GM18508 (cell line): ENCODE results near the gene ZFP14.

Experiments
- ATAC-seq: cut with Tn5 transposase; IDR thresholded peaks from one replicate; pipeline ENCODE4 v1.9.1; 2021; ENCODE audit warnings: moderate number of reproducible peaks; ENCODE audit not compliant: insufficient read depth, unreplicated experiment

ZFP14 gene

GRCh38 chr19:36378625-36379509, at the start of gene ZFP14:
TSS of gene ZFP14 (minus strand) at chr19:36379201. CDS start at chr19:36367892, 11,309 bp downstream.
- no peak for ATAC-seq

DNA sequence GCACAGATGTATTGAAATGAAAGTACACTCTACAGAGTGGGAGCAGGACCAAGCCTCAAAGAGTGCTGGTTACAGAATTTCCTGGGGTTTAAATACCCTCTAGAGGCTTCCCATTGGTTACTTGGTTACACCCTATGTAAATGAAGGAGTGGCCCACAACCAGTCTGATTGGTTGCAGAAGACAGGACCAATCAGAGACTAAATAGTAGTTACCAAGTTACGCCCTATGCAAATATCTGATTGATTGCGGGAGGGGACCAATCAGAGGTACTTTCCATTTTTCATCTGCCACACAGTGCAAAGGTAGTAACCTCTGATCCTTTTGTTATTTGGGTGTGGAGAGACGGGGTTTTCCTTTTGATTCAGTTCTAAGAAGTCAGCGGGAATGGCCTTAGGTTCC, 44.9 kb upstream of the ZFP14 start:
- ATAC-seq = no peak

DNA sequence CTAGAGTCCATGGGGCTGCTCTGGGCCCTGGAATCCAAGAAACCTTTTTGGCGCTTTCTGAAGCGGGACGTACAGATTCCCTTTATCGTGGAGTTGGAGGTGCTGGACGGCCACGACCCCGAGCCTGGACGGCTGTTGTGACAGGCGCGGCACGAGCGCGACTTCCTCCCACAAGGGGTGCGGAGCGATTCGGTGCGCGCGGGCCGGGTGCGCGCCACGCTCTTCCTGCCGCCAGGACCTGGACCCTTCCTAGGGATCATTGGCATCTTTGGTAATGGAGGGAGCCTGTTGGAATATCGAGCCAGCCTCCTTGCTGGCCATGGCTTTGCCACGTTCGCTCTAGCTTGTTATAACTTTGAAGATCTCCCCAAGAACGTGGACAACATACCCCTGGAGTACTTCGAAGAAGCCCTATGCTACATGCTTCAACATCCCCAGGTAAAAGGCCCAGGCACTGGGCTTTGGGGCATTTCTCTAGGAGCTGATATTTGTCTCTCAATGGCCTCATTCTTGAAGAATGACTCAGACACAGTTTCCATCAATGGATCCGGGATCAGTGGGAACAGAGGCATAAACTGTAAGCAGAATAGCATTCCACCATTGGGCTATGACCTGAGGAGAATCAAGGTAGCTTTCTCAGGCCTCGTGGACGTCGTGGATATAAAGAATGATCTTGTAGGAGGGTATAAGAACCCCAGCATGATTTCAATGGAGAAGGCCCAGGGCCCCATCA, 42.9 kb upstream of the ZFP14 start:
- ATAC-seq = no peak

GRCh38 chr19:36420961-36421748, 42.2 kb upstream of the ZFP14 start:
- ATAC-seq = no peak

GRCh38 chr19:36418287-36419001, 39.4 kb upstream of the ZFP14 start, which contains the start of gene ZFP82:
TSS of gene ZFP82 (minus strand) at chr19:36418644. CDS start at chr19:36409789, 8,855 bp downstream.
- ATAC-seq = no peak

- no peak for ATAC-seq
These were observed 38.8 kb upstream of the ZFP14 start for GRCh38 chr19:36417752-36418286.

- ATAC-seq = no peak
These were observed 30.8 kb upstream of the ZFP14 start for GRCh38 chr19:36409841-36410240.

GRCh38 chr19:36408101-36408500, 29.1 kb upstream of the ZFP14 start:
- no peak for ATAC-seq

DNA sequence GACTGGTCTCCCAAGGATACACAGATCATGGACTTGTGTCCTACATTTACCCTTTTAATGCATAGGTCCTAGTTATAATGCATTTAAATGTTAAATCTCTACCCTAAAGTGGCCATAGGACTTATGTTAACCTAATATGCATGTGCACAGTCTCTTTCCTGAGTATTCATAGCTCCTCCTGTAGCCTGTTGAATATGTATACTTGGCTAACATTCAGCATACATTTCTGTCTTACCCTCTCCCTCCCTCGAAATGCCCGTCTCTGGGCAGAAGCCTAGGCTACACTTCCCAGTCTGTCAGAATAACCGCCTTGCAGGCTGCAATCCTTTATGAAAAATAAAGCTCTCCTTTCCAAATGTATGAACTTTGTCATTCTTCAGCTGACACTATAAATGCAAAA, 25.5 kb upstream of the ZFP14 start:
- no peak for ATAC-seq

GRCh38 chr19:36401475-36401874, 22.5 kb upstream of the ZFP14 start:
- ATAC-seq = no peak

DNA sequence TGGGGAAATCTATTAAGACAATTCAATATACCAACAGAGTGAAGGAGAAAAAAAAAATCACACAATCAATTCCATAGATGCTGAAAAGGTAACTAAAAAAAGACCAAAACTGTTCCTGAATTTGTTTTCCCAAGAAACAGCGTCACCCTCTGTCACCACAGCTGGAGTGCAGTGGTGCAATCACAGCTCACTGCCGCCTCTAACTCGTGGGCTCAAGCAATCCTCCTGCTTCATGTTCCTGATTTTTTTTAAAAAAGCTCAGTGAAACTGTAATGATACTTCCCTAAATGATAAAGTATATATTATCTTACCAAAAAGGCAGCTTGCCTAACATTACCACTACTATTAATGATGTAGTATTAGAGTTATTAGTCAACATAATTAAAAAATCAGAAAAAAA, 19.6 kb upstream of the ZFP14 start:
- no peak for ATAC-seq

GRCh38 chr19:36392916-36393673, 14.1 kb upstream of the ZFP14 start:
- no peak for ATAC-seq

GRCh38 chr19:36379510-36379819, 464 bp upstream of the ZFP14 start:
- ATAC-seq = no peak

DNA sequence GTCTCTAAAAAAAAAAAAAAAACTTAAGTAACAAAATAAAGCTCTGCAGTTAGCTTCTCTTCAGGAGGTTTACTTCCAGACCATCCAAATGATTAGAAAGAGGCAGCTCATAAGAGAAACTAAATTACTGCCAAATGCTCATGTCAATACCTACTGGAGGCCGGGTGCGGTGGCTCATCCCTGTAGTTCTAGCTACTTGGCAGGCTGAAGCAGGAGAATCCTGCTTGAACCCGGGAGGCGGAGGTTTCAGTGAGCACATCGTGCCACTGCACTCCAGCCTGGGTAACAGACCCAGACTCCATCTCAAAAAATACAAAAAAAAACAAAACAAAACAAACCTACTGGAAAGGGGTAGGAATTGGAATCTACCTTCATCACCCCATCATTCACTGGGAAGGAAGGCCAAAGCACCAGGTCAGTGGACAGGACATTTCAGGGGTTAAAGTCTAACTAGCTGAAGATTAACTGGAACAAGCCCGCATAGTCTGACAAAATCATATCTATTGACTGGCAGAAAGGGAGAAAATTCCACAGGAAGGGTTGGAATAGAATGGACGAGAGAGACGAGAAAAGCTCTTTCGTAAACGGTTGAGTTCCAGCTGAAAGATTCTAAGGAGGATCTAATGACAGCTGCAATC, 1.3 kb downstream of the ZFP14 start:
- ATAC-seq = no peak

GRCh38 chr19:36373638-36374156, 5.3 kb downstream of the ZFP14 start:
- ATAC-seq = no peak

- ATAC-seq = no peak
These were observed 7.1 kb downstream of the ZFP14 start for GRCh38 chr19:36371886-36372285.

GRCh38 chr19:36363845-36364244, 15.2 kb downstream of the ZFP14 start:
- no peak for ATAC-seq

GRCh38 chr19:36340786-36341372, 38.1 kb downstream of the ZFP14 start:
- no peak for ATAC-seq
